Neutrophil (primary cell): ENCODE results near the gene TAS2R42.
A peak's percentile ranks its signal among the peaks of the same experiment; 100 is the strongest.

Experiments used
- H3K27ac ChIP-seq: fragments of 200-600 bp; sonication (generic); 2 replicates; pipeline ENCODE4 v1.5.1; 2016; ENCODE audit warnings: mild to moderate bottlenecking, moderate library complexity
- H3K27me3 ChIP-seq: fragments of 200-600 bp; sonication (generic); 2 replicates; pipeline ENCODE4 v1.6.0; 2016; ENCODE audit warnings: mild to moderate bottlenecking
- H3K36me3 ChIP-seq: fragments of 200-600 bp; sonication (generic); 2 replicates; pipeline ENCODE4 v1.5.1; 2017
- H3K4me1 ChIP-seq, 2 experiments: fragments of 200-600 bp in 1 of 2; sonication (generic) in 1 of 2; 1 replicate in 1 of 2; 2 replicates in 1 of 2; pipeline versions ENCODE4 v1.5.1 to v1.6.1; 2013 to 2016; ENCODE audit warnings: low read depth in 1 of 2, low read length in 1 of 2, mild to moderate bottlenecking in 1 of 2, moderate library complexity in 1 of 2; ENCODE audit not compliant: control insufficient read depth in 1 of 2, insufficient read depth in 1 of 2
- H3K4me3 ChIP-seq, 2 experiments: fragments of 200-600 bp in 1 of 2; sonication (generic) in 1 of 2; 1 replicate in 1 of 2; 2 replicates in 1 of 2; pipeline ENCODE4 v1.5.1; 2013 to 2016; ENCODE audit warnings: low read depth in 1 of 2, low read length in 1 of 2, mild to moderate bottlenecking in 1 of 2, moderate library complexity in 1 of 2
- H3K9me3 ChIP-seq: fragments of 200-600 bp; sonication (generic); 2 replicates; pipeline ENCODE4 v1.5.1; 2016
- TF ChIP-seq, protein P1 (sequence below): fragments of 200-600 bp; sonication (generic); IDR thresholded peaks from 2 replicates; pipeline ENCODE4 v1.5.1; 2016; ENCODE audit warnings: antibody characterized with exemption

The TAS2R42 gene

DNA sequence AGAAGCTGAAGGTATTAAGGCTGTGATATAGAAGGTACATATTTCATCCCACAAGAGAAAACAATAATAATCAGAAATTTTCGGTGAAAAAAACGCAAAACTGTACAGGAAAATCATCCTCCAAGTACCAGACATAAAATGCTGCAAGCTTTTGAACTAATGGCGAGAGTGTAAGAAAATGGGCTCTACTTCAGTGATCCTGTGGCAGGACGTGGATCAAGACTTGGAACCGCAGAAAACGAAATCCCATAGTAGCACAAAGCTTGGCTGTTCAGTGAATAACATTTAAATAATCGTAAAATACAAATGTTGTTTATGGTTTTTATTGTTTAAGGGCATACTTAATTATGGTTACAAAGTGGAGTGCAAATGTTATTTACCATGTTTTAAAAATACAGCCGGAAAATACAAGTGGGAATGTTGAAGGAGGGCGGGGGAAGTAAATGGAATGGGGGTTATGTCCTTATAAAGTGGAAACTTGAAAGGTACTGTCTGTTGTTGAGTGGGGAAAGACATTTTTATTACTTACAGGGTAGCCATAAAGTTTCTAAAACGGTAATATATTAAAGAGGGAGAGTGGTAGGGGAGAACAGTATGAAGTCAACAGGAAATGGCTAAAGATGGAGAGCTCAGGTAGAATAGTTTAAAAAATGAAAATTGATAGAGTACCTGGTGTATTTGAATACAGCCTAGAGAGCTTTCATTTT is 14.6 kb downstream of the TAS2R42 start:
- Histone ChIP-seq H3K27ac (peak overlapping the region; percentile 88), H3K27me3 (no peaks in the 10 kb centered on the region), H3K36me3 (no peaks in the 10 kb centered on the region), H3K9me3 (no peaks in the 10 kb centered on the region), H3K4me1 (peaks cover 6 to 8% of the 10 kb centered on the region in 2 experiments), H3K4me3 (peak overlapping the region; percentile 68 to 79)
- TF ChIP-seq, protein P1, sequence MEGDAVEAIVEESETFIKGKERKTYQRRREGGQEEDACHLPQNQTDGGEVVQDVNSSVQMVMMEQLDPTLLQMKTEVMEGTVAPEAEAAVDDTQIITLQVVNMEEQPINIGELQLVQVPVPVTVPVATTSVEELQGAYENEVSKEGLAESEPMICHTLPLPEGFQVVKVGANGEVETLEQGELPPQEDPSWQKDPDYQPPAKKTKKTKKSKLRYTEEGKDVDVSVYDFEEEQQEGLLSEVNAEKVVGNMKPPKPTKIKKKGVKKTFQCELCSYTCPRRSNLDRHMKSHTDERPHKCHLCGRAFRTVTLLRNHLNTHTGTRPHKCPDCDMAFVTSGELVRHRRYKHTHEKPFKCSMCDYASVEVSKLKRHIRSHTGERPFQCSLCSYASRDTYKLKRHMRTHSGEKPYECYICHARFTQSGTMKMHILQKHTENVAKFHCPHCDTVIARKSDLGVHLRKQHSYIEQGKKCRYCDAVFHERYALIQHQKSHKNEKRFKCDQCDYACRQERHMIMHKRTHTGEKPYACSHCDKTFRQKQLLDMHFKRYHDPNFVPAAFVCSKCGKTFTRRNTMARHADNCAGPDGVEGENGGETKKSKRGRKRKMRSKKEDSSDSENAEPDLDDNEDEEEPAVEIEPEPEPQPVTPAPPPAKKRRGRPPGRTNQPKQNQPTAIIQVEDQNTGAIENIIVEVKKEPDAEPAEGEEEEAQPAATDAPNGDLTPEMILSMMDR = no peak

DNA sequence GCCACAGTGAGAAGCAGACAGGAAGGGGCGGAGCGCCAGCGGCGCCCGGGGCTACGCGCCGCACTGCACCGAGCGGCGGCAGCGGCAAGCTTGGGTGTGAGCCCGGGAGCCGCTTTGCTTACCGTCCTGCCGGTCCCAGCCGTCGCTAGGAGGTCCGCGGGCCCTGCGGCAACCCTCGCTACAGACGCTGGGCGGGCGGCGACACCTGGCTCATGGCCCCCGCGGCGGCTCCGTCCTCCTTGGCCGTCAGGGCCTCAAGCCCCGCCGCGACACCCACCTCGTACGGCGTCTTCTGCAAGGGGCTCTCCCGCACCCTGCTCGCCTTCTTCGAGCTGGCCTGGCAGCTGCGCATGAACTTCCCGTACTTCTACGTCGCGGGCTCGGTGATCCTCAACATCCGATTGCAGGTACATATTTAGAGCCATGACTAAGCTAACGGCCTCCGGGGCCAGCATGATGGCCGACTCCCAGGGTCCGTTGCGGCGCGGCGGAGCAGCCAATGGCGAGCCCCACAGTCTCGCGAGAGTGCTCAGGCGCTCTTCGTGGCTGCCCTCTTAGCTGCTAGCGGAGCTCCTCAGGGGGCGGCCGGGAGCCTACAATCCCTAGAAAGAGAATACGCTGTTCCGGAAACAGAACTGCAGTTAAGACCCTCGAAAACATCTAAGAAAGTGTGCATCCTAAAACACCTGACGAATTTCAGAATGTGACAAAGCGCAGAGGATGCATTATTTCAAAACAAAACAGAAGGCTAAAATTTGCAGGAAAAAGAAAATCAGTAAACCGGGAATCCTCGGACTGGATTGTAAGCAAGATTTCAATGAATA is 15.4 kb downstream of the TAS2R42 start, which contains the start of gene SMIM10L1:
Gene SMIM10L1 (plus strand): TSS at position 50 of the 824 bp plus-strand sequence. CDS start 163 bp downstream, at position 213.
- H3K4me1 ChIP-seq = peaks cover 6 to 8% of the 10 kb centered on the region in 2 experiments
- TF ChIP-seq, protein P1 = no peak
- no peaks in the 10 kb centered on the region for H3K27me3 ChIP-seq
- no peaks in the 10 kb centered on the region for H3K36me3 ChIP-seq
- H3K9me3 ChIP-seq = no peaks in the 10 kb centered on the region
- peak within 1 kb of the TSS; percentile 88 for H3K27ac ChIP-seq
- H3K4me3 ChIP-seq = peak within 1 kb of the TSS; percentile 68 to 79

DNA sequence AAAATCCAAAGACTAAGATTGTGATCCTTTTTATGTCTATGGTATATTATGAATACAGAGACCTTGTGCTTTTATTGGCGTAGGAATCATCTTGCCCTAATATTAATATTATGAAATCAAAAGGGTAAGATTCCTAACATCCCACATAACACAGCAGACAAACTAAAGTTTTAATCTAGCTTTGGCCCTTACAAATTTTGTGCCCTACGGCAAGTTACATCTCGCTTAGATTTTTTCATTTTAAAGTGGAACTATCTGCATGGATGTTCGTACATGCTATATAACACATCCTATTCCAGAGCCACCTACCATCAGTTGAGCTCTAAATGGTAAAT is 16.0 kb downstream of the TAS2R42 start:
- Histone ChIP-seq H3K4me3 (peak overlapping the region; percentile 68 to 79), H3K27ac (peak overlapping the region; percentile 88), H3K36me3 (no peaks in the 10 kb centered on the region), H3K27me3 (no peaks in the 10 kb centered on the region), H3K9me3 (no peaks in the 10 kb centered on the region), H3K4me1 (peaks cover 6 to 8% of the 10 kb centered on the region in 2 experiments)
- TF ChIP-seq, protein P1 = no peak

DNA sequence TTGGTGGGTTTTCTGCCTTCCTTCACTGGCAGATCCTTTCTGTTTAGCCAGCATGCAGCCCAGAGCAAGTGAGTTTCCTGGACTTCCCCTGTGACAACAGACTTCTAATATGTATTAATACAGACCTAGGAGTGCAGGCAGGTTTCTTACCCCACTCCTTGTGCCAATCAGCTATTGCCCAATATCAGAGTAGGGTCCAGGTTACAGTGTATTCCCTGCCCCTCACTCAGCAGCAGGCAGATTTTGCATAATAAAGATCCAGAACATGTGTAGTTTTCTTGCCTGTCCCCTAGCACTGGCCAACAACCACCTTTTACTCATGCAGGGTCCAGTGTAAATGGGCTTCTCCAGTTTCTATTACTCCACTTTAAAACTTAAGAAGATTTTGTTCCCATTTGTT is 20.4 kb downstream of the TAS2R42 start:
- Histone ChIP-seq H3K27me3 (no peaks in the 10 kb centered on the region), H3K36me3 (no peaks in the 10 kb centered on the region), H3K4me1 (no peaks in the 10 kb centered on the region), H3K27ac (no peak overlapping the region), H3K9me3 (no peaks in the 10 kb centered on the region), H3K4me3 (no peak overlapping the region)
- TF ChIP-seq, protein P1 = no peak

DNA sequence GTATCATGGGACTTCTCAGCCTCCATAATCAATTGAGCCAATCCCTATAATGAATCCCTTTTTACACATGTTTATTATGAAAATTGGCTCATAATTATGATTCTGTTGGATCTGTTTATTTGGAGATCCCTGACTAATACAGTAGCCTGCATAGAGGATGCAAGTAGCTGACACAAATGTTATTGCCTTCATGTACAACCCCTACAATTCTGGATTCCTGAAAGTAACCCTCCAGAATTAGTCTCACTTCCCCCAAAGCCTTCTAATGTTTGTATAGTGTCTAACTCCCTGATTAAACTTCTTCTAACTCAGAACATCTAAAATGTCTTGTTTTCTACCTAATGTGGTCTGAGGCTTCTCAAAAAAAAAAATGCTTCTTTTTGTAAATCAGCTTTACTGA is 22.4 kb downstream of the TAS2R42 start:
- TF ChIP-seq, protein P1 = no peak
- Histone ChIP-seq H3K27ac (no peak overlapping the region), H3K4me1 (no peaks in the 10 kb centered on the region), H3K4me3 (no peak overlapping the region), H3K9me3 (no peaks in the 10 kb centered on the region), H3K27me3 (no peaks in the 10 kb centered on the region), H3K36me3 (peaks cover 6% of the 10 kb centered on the region)
